Measurements from ENCODE around the gene OR8U1.
"Not testable (repeated sequence)": the region's sequence is repeated elsewhere in the genome, so short reads cannot be mapped to it uniquely, and the experiment has no call there.

Gene OR8U1

DNA sequence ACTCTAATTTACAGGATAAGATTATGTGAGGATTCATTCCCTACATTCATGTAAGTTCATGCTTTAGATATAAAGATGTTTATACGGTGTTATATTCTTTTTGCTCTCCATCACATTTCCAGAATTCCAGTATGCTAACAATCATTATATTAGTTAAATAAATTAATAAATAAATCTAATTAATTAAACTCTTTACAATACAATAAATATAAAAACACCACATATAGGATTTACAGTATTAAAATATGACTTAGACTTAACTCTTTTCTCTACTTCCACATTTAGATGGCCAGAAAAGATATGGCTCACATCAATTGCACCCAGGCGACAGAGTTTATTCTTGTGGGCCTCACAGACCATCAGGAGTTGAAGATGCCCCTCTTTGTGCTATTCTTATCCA is at the start of gene OR8U1:
OR8U1 (plus strand) TSS at position 301 of the 400 bp plus-strand sequence; CDS start at position 301, 0 bp downstream.
- DNase-seq = no peak

DNA sequence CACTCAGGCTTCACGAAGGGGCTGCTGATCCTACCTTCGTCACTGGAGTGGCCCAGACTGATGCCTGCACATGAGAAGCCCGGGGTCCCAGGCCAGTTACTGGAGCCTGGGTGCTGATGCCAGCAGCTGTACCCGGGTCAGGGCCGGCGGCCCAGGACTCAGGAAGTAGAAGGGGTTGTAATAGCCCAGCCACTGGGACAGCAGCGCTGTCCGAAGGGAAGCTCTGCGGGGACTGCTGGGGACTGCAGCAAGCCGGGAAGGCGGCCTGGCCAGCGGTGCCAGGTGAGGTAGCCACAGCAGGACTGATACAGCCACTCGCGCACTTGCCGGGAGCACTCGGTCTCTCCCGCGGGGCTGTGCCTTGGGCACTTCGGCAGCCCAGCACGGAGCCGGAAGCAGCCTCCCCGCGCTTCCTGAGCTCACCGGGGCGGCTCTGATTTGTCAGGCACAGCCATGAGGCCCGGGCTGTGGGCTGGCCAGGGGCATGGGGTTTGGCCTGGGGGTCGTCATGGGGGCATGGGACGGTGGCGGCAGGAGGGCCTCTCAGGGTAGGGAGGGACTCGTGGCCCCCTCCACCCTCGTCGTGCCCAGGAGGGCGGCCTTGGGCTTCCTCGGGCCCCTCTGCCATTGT is 43.4 kb upstream of the OR8U1 start:
- no peak for DNase-seq

DNA sequence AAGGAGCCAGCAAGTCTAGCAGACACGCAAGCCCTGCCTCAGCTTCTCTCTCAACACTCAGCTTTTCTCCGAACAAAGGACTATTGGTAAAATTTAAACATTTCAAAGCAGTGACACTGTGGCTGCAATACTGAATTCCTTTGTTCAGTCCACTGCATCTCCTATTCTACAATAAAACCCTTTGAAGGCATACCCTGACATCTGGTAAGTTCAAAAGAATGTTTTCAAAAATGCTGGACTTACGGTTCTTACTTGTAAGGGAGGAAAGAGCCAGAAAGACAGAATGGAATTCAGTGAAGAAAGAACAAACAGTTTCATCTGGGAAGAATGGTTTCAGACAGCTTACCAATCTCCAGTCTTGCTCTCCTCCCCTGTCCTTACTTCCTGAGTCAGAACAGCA is 42.3 kb upstream of the OR8U1 start:
- no peak for DNase-seq

- no peak for DNase-seq
These were observed 35.1 kb upstream of the OR8U1 start for GRCh38 chr11:56340289-56340688.

- DNase-seq = no peak
These were observed 29.7 kb upstream of the OR8U1 start, which contains the start of gene OR8K1 for GRCh38 chr11:56345739-56346138. OR8K1 (plus strand) TSS chr11:56346039; CDS start chr11:56346039, 0 bp downstream.

DNA sequence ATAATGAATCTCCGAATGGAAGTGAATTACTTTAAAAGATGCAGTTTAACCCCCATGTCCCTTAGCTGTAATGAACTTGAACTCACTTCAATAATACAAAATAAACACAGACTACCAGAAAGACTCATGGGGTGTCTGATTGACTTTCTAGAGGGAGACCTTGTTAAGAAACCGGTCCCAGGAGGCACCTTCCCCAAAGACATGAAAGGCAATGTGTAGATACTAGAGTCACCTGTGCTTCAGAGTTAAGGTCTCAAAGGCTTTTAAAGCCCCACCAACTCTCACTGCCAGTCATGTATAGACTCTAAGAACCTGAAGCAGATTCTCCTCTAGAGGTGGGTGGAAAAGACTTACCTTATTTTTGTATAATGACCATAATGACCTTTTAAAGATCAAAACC is 21.4 kb upstream of the OR8U1 start, which contains the start of gene OR8J1:
OR8J1 (plus strand) TSS at position 301 of the 400 bp plus-strand sequence. CDS start 5,956 bp downstream, outside the sequence.
- no peak for DNase-seq

DNA sequence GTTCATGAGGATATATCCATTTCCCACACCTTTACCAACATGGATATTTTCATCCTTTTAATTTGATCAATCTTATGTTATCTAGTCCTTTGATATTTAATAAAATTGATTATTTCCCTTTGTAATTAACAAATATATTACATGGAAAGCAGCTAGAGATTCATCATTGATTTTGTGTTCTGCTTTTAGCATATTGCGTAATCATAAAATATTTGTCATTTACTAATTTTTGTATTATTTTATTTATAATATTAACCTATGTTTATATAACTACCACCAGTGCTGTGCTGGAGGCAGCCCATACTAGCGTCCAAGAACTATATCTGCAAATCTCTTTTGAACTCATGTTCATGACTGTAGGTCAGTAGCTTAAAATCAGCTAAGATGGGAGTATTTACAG is 4.7 kb downstream of the OR8U1 start:
- no peak for DNase-seq

DNA sequence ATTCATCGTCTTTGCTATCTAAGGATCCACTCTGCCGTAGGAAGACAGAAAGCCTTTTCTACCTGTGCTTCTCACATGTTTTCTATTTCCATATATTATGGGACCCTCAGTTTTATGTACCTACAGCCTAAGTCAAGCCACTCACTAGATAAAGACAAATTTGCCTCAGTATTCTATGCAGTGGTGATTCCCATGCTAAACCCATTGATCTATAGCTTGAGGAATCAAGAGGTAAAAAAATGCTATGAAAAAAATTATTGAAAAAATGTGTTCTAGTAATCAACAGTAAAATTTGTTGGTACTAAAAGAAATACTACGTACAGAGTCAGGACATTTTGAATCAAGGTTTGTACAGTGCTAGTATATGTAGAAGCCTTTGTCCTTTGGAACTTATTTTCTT is 19.0 kb downstream of the OR8U1 start:
- DNase-seq = no peak

- no peak for DNase-seq
These were observed 20.6 kb downstream of the OR8U1 start for GRCh38 chr11:56396047-56396446.

DNA sequence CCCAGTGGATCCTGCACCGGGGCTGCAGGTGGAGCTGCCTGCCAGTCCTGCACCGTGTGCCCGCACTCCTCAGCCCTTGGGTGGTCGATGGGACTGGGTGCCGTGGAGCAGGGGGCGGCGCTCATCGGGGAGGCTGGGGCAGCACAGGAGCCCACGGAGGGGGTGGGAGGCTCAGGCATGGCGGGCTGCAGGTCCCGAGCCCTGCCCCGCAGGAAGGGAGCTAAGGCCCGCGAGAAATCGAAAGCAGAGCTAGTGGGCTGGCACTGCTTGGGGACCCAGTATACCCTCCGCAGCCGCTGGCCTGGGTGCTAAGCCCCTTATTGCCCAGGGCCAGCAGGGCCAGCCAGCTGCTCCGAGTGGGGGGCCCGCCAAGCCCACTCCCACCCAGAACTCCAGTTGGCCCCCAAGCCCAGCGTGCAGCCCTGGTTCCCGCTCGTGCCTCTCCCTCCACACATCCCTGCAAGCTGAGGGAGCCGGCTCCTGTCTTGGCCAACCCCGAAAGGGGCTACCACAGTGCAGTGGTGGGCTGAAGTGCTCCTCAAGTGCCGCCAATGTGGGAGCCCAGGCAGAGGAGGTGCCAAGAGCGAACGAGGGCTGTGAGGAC is 26.5 kb downstream of the OR8U1 start:
- not testable (repeated sequence) for DNase-seq

- no peak for DNase-seq
These were observed 29.0 kb downstream of the OR8U1 start for GRCh38 chr11:56404393-56404792.

- no peak for DNase-seq
These were observed 35.4 kb downstream of the OR8U1 start for GRCh38 chr11:56410801-56411200.

DNA sequence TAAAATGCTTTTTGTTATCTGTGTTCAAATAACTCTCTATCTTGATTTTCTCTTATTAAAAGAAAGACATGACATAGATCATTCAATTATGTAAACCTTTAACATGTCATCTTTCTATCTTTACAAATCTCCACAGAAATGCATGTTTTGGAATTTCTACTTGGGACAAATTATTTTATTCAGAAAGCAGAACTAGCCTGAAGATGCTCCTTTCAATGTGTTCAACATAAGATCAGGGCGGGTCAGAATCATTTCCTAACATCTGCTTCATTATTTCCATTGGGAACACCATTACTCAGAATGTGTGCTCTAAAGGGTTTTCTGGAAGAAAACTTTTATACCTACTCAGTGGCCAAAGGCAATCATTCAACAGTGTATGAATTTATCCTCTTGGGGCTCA is 37.0 kb downstream of the OR8U1 start, which contains the start of gene OR5AL1:
OR5AL1 (plus strand) TSS at position 301 of the 400 bp plus-strand sequence.
- no peak for DNase-seq

Data from activated CD4-positive, alpha-beta T cell treated with anti-CD3 and anti-CD28 coated beads, Interleukin-2, amount 50 U/mL, for 16 hours (primary cell).